Hematopoietic multipotent progenitor cell treated with erythropoietin and hydrocortisone succinate and interleukin-3 and kit ligand, for 6 days (in vitro differentiated cells): Measurements from ENCODE around the gene DMRTB1.

Experiments
- DNase-seq: peaks from one replicate; pipeline ENCODE4 v3.0.0-alpha.2; 2015

Gene DMRTB1

DNA sequence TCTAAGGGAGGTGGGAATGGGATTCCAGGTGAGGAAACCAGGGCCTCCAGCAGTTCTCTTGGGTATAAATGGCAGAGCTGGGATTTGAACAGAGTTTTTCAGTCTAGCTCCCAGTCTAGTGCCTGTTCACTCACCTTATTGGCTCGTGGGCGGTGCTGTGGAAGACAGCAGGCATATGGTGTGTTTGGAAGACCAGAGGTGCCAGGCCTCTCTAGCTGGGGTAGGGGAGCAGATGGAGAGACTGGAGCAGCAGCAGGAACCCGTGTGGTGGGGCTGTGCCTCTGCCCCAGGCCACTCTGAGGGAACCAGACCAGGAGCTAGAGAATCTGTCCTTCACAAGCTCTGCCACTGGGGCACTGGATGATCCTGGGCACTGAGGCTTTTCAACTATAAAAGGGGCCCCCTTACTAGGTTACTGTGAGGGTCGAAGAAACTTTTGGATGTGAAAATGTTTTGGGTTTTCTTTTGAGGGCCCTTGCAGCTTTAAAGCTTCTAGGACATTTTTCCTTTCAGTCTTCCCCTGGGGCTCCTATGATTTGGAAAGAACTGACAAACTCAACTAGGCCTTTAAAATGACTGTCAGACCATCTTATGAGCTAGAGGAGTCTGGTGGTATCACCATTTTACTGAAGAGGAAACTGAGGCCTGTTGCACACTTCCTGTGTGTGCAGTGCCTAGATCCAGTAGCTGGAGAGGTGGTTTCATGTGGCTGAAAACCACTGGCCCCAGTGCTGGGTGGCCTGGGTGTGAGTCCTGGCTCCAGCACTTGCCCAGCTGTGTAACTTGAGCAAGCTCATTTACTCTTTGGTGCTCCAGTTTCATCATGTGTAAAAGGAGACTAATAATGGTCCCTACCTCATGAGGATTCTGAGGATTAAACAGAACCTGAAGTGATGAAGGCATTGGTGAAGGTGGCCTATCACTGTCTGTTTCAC lies 6.1 kb downstream of the DMRTB1 start:
- DNase-seq = no peak

DNA sequence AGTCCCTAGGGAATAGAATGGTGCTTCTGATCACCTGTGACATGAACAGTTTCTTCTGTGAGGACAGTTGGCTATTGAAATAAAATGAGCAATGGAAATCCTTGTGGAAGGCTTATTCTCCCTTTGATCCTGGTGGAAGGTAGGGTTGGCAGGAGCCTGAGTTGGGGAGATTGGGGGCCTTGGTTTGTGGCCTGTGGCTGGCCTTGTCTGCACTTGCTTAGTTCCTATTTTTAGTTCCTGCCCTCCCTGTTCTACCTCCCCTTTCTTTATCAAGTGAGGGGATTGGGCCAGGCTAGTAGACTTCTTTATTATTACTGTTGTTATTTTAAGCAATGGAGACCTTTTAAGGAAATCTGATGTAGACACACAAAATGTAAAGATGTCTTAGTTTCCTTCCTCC lies 8.2 kb downstream of the DMRTB1 start:
- peak; percentile 23 for DNase-seq

DNA sequence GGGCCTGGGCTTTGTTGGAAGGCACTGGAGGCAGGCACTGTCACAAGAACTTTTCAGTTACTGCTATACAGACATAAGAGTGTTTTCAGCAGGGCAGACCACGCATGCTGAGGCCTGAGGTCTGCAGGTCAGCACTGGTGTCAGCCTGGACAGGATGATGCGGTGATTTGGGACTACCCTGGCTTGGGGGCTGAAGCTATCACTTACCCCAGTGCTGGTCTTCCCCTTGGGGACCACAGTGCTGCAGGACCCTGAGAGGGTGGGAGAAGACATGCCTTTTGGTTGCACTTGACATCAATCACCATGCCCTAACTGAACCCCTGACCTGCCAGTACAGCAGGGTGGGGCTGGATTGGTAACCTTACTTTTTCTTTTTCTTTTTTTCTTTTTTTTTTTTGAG lies 9.2 kb downstream of the DMRTB1 start:
- DNase-seq = no peak

DNA sequence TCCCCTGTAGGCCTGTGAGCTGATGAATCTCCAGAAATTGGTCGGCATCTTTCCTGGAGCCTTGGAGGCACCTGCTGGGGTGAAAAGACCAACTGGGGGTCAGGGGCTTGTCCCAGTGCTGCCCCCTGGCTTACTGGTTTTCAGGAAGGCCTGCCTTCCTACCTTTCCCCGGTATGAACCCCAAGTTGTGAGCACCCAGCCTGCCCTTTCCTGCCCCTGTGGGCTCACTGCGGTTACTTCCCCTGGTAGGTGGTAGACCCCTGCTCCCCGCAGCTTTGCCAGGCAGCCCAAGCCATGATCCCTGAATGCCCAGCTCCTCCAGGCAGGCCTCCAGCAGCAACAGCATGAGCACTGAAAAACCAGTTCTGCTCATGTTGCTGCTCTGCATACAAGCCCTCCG lies 10.2 kb downstream of the DMRTB1 start:
- no peak for DNase-seq

DNA sequence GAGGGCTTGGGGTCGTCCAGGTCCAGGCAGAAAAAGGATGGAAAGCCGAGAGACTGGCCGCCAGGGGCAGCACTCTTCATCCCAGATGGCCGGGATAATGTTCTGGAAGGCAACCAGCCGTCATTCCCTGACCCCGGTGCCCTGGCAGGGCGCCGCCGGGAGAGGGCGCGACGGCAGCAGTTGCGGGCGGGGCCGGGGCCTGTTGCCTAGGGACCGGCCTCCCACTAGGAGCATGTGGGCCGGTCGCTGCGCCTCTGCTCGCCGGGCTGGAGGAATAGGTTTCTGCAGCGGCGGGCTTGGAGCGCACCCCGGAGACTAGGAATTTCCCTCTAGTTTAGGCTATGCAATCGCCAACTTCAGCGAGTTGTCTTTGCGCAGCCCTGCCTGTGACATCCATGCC lies 11.0 kb downstream of the DMRTB1 start:
- DNase-seq = no peak

DNA sequence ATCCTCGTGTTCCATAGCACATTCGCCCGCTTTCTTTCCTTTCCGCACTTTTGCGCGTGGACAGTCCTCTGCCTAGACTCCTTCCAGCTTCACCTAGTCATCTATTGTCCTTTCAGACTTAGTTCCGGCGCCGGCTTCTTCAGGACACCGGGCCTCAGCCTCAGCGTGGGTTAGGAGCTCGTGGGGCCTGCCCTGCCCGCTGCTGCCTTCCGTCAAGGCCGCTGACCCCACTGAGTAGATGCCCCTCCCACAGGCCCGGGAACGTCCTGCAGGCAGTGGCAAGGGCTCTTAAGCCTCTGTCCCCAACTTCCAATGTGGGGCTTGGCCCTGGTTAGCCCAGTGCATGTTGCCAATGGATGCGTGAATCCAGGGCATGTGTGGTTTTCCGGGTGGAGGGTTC lies 11.4 kb downstream of the DMRTB1 start:
- no peak for DNase-seq

DNA sequence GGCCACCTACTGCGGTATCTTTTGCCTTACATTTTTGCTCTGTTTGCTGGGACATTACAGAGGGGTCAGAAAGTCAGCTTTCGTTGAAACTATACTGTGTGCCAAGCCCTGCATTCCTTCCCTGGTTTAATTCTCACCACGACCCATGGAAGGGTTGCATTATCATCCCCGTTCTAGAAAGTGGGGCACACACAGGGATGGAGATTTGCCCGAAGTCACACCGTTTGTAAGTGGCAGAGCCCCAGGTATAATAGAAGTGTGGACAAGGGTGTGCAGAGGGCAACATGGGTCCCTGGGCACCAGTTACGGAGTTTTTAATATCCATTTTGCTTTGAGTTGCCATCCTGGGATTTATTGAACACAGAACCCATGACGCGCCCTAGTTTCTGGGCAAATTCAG lies 11.8 kb downstream of the DMRTB1 start:
- DNase-seq = no peak

DNA sequence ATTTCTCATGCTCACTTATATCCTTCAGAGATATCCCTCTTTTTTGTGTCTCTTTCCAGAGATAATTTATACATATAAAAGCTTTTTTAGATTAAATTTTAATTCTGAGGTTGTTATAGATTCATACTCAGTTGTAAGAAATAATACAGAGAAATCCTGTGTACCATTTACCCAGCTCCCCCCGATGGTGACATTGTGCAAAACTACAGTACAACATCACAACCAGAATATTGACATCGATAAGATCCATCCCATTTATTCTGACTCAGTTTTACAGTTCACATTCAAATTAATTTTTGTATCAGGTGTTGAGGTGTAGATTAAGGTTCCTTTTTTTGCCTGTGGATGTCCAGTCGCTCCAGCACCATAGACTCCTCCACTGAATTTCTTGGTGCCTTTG lies 14.3 kb downstream of the DMRTB1 start:
- peak; percentile 29 for DNase-seq

DNA sequence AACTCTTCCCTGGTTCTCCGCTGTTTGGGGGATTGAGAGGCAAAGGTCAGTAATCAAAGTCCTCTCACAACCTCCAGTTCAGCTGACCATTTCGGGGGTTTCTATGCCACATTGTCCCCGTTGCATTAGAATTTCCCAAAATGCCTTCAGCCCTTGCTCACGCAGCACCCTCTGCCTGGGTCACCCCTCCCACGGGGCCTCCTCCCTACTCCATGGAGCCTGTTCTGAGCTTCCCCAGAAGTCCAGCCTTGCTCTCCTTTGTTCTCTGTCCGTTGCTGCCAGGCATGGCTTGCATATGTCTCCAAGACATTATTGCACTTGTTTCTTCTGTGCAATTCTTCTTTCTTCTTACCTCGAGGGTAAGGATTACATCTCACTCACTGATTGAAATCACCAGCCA lies 16.5 kb downstream of the DMRTB1 start:
- DNase-seq = no peak

DNA sequence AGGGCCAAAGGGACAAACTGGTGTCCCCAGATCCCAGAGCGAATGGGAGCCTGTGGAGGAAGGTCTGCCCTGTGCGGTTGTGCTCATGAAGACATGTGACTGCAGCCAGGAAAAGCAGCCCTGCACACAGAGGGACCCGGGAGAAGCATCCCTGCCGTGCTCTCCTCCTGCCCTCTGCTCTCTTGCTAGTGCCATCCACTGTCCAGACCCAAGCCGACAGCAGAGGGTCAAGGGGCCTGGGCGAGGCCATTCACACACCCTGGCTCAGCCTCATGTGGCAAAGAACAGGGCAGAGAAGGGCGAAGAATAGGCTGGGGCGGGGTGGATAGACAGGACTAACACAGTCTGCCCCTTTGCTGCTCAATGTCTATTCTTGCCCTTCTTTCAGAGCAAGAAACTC lies 17.4 kb downstream of the DMRTB1 start:
- no peak for DNase-seq

DNA sequence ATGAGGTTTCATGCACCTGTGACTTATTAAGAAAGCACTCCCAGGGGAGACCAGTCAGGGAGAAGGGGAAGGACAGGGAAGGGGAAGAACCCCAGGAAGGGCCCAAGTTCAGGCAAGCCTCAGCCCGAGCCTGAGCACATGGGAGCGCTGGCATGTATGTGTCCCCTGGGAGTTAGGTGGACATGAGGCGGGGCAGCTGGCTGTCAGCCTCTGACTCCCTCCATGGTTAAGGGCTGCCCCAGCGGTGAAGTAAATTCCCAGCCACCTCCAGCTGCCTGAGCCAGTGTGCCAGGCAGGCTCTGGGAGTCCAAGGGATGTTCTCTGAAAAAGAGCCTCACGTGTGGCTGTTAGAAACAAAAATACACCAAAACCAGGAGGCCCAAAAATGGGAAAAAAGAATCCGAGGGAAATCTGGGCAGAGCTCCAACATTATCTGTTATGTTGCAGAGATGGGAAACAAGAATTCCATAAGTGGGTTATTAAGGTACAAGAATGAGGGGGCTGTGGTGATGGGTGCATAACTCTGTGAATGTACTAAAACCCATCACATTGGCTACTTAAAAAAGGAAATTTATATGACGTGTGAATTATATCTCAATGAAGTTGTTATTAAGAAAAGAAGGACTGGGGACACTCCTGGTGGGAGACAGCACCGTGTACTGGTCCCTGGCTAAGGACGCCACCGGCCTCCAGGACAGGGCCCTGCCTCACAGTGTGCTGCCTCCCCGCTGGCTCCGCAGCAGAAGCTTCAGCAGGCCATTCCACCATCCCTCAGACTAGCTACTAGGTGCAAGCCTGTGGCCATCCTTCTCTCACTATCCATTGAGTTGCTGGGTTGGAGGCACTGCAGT lies 18.7 kb downstream of the DMRTB1 start:
- no peak for DNase-seq

DNA sequence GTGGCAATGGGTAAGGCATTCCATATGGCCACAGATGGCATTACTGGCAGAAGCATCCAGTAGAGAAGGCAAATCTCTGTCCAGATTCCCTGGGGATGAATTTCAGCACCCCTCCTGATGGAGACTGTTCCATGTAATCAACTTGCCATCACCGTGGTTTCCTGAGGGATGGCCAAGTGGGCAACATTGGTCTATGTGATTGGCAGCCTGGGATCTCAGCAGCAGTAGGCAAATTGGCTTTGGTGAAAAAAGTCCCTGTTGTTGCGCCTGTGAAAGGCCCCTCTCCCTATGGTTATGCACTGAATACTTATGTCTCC lies 19.3 kb downstream of the DMRTB1 start:
- DNase-seq = no peak

DNA sequence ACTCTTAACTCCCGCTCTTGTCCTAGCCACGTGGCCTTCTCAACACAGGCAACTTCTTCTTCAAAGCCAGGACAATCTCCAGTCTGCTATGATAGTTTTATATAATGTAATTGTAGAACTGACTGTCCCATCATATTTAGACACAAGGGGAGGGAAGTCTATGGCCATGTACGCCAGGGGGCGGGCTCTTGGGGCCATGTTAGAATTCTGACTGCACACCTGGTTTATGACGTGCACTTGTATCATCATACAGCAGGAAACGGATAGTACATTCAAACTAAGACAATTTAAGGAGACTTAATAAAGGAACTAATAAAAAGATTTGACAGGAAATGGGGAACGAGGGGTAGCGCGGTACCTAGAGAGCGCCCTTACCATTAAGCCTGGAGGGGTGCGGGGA lies 21.5 kb downstream of the DMRTB1 start:
- DNase-seq = no peak

DNA sequence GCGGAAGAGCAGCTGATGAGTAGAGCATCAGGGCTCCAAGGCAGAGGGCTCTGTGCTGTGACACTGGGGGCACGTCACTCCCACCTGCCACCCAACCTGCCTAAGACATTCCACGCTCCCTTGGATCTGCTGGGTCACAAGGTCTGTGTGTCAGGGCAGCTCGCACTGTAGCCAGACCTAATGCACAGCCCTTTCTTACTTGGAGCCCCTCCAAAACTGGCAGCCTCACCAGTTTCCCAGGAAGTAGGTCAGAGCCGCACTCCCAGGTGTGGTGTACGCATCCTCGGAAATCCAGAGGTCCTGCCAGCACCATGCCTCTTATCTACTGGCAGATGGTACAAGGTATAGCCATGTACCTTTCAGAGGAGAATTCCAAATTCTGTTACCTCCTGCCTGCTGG lies 22.3 kb downstream of the DMRTB1 start:
- no peak for DNase-seq

DNA sequence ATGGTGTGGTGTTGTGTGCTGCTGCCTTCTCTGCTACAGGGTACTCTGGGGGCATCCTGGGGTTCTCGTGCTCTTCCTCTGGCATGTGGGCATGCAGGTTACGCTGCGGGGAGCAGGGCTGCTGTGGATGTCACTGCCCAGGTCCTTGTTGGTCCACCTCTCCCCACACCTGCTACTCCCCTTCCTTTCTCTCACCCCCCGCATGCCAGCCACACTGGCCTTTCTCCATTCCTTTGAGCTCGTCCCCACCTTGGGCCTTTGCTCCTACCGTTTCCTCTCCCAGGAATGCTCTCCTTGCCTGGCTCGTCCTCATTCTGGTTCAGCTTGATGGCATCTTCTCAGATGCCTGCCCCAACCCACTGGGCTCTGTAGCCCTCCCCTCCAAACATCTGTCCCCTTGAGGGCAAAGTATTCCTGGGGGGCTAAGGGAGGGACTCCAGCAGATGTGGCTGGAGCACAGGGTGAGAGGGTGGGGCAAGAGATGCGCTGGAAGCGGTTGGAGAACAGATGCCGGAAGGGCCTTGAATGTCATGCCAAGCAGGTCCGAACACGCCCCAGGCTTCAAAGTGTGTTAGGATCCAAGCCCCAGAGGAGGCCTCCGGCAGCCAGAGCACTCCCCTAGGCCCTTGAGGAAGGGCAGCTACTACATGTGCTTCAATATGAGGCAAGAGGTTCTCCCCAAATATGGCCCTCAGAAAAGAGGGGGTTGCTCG lies 23.4 kb downstream of the DMRTB1 start:
- DNase-seq = no peak

DNA sequence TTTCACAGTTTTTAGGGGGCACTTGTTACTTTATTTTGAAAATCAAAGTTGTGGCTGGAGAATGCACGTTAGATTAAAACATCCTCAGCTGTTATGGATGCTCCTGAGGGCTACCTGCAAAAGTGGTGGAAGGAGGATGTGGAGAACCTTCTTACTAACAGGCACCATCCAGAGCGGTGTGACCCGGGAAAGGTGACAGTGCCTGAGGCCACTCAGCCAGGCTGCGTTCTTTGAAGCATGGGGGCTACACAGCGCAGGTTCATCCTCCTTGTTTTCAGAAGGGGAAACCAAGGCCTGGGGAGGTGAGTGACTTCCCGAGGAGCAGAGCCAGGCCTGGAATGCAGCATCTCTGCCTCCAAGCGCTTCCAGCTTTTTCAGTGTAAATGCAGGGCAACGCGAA lies 24.0 kb downstream of the DMRTB1 start:
- no peak for DNase-seq

DNA sequence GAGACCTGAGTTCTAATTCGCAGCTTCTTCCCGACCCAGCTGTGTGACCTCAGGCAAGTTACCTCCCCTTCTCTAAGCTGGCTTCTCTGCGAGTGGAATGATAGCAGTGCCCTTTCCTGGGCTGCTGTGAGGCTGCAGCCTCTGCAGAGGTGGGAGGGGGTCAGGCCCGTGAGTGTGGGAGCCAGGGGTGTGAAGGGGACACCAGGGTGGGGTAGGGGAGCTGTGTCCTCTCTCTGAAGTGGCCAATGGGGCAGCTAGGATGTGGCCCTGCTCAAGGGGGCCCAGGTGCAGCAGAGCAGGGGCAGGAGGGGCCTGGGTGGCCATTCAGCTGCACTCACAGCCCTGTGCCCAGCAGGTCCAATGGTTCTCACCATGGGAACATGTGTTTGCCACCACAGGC lies 24.5 kb downstream of the DMRTB1 start:
- DNase-seq = no peak

DNA sequence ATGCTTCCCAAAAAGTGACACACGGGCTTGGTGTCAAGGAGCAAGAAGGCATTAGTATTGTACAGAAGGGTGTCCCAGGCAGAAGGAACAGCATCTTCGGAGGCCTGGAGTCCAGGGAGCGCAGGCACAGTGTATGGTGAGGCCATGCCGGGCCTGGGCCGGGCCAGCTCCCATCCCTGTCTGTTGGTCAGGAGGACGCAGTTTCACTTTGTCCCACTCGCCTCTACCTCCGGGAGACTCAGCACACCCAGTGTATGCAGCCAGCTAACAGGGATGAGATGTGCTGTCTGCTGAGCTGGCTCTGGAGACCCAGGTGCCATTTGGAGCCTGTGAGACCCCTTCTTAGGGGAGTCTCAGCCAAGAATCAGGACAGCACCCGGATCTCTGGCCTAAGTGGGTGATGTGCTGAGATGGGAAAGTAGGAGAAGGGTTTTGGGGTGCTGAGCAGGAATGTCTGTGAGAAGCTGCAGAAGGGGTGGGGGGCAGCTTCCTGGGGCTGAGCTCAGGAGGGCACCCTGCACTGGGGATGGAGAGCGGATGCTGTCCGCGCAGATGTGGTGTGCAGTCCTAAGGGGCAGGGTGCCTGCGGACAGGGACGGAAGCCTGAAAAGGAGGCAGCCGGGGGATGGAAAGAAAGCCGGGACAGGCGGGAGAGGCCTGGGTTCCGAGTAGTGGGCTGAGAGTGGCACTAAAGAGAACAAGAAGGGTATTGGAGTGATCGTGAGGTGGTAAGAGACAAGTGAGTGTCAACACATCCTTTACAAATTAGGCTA lies 25.7 kb downstream of the DMRTB1 start:
- DNase-seq = no peak

DNA sequence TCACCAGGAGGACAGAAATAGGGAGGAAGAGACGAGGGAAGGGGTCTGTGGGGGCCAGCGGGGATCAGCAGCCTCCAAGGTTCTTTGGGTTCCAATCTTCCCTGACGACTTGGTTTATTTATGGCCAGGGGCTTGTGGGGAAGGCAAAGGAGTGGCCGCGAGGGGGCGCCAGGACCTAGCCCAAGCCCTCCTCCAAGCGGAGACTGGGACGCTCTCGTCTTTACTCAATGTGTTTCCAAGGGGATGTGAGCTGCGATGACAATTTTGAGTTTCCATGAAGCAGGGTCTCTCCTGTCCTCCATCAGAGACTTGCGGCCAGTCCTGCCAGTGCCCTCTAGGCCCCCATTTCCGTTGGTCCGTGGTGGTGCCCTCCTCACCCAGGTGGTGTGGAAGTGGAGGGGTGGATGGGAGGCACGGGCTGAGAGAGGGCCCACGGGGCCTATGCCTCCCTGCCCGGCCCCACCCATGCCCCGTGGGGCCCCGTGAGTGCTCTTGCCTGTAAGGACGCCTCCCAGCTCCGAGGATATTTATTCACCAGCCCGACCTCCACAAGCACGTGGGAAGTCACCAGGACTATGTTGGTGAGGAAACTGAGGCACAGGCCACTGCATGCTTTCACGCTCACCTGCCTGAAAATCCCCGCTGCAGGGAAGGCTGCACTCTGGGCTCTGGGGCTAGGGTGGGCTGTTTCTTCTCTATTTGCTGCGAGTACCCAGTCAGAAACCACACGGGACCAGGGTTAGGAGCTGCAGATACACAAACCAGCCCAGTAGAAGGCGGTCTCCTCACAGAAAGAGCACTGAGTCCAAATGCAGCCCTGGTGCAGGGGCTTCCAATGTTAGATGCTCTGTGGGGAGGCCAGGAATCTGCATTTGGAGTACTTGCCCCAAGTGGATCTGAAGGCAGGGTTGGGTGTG lies 26.5 kb downstream of the DMRTB1 start:
- peak; percentile 86 for DNase-seq

DNA sequence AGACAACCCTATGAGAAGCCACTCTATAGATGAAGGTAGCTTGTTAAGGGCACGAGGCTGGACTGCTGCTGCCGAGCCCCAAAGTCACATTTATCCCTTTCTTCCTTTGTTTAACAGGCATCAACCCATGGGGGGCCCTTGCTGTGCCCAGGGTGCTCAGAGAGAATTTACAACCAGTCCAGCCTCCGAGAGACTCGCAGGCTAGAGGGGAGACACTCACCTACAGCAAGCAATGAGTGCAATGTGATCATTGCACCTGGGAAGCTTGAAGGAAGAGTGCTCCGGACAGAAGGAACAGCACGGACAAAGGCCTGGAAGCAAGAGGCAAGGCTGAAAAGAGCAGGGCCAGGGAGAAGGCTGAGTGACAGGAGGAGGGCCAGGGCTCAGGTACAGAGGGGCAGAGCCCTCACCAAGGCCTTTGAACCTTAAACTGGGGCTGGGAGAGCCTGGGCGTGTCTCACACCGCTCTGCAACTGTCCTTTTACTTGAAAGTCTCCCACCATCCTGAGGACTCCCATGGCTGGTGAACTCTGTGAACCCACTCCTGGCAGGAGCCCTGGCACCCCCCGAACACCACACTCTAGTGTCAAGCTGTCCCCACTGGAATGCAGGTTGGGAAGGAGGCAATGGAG lies 27.3 kb downstream of the DMRTB1 start:
- DNase-seq = no peak

DNA sequence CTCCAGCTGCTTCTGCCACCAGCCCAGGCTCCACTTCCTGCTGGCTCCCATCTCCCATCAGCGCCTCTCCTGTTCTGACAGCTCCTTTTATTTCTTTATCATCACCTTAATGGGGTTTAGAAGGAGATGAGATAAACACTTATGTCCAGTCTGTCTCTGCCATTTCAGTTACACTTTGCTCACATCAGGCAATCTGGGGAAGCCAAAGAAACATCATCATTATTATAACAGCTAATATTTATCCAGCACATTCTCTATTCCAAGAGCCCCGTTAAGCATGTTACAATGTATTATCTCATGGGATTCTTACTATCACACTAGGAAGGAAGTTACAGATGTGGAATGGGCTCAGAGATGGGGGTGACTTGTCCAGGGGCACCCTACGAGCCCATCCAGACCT lies 31.2 kb downstream of the DMRTB1 start:
- no peak for DNase-seq
